GM23338 (cell line): Measurements from ENCODE around the gene TEX13B. TPM values are rescaled to one million over a fixed set of nuclear protein-coding genes. Genes with fewer than 3 reads are reported as not detected.

Source experiments
- ATAC-seq: fragments of 200-7000 bp; cut with Tn5 transposase; 3 replicates; pipeline ENCODE4 v1.9.1; 2020
- DNase-seq: peaks from one replicate; pipeline ENCODE4 v3.0.0-alpha.2; 2015; ENCODE audit warnings: low spot score
- H2AFZ ChIP-seq: fragments of 200-600 bp; sonication (generic); 2 replicates; pipeline ENCODE4 v1.8.0; 2016; ENCODE audit warnings: antibody characterized with exemption, mild to moderate bottlenecking, moderate library complexity
- H3F3A ChIP-seq: fragments of 200-600 bp; sonication (generic); replicated peaks from 2 replicates; pipeline ENCODE4 v1.8.0; 2017; ENCODE audit warnings: antibody characterized with exemption, mixed run types, low read depth
- H3K27ac ChIP-seq: fragments of 200-600 bp; sonication (generic); 2 replicates; pipeline ENCODE4 v1.6.1; 2016; ENCODE audit warnings: low read depth
- H3K27me3 ChIP-seq: fragments of 200-600 bp; sonication (generic); 2 replicates; pipeline ENCODE4 v1.8.0; 2016; ENCODE audit warnings: mild to moderate bottlenecking, mixed run types, moderate library complexity; ENCODE audit not compliant: insufficient read depth
- H3K36me3 ChIP-seq: fragments of 200-600 bp; sonication (generic); 2 replicates; pipeline ENCODE4 v1.8.0; 2016; ENCODE audit warnings: mild to moderate bottlenecking; ENCODE audit not compliant: insufficient read depth
- H3K4me1 ChIP-seq: fragments of 200-600 bp; sonication (generic); 2 replicates; pipeline ENCODE4 v1.8.0; 2016; ENCODE audit warnings: mild to moderate bottlenecking, moderate library complexity; ENCODE audit not compliant: insufficient read depth
- H3K4me2 ChIP-seq: fragments of 200-600 bp; sonication (generic); 2 replicates; pipeline ENCODE4 v1.7.1; 2017; ENCODE audit warnings: mixed run types
- H3K4me3 ChIP-seq: fragments of 200-600 bp; sonication (generic); 2 replicates; pipeline ENCODE4 v1.6.1; 2016; ENCODE audit warnings: mixed run types
- H3K79me2 ChIP-seq: fragments of 200-600 bp; sonication (generic); replicated peaks from 2 replicates; pipeline ENCODE4 v1.8.0; 2017; ENCODE audit warnings: mild to moderate bottlenecking; ENCODE audit not compliant: insufficient read depth
- H3K9me2 ChIP-seq: fragments of 200-600 bp; sonication (generic); 2 replicates; pipeline ENCODE4 v1.8.0; 2017; ENCODE audit not compliant: insufficient read depth
- H4K20me1 ChIP-seq: fragments of 200-600 bp; sonication (generic); replicated peaks from 2 replicates; pipeline ENCODE4 v1.8.0; 2017; ENCODE audit warnings: mild to moderate bottlenecking; ENCODE audit not compliant: insufficient read depth
- H3K27ac Mint-ChIP-seq: 2 replicates; pipeline ENCODE4 v1.8.0; 2020; ENCODE audit warnings: inconsistent platforms, mild to moderate bottlenecking, moderate library complexity, mixed read lengths
- H3K27me3 Mint-ChIP-seq: 3 replicates; pipeline ENCODE4 v1.8.0; 2022; ENCODE audit warnings: low read depth, mild to moderate bottlenecking, moderate library complexity, mixed read lengths, inconsistent platforms; ENCODE audit not compliant: insufficient read depth, poor library complexity
- H3K36me3 Mint-ChIP-seq: 3 replicates; pipeline ENCODE4 v1.8.0; 2021; ENCODE audit warnings: low read depth, mild to moderate bottlenecking, inconsistent platforms, moderate library complexity, mixed read lengths
- H3K4me1 Mint-ChIP-seq: 3 replicates; pipeline ENCODE4 v1.8.0; 2020; ENCODE audit warnings: mild to moderate bottlenecking, inconsistent platforms, mixed read lengths
- H3K4me3 Mint-ChIP-seq: 3 replicates; pipeline ENCODE4 v1.8.0; 2021; ENCODE audit warnings: moderate library complexity, mild to moderate bottlenecking, inconsistent platforms, mixed read lengths
- H3K9me3 Mint-ChIP-seq: 3 replicates; pipeline ENCODE4 v1.8.0; 2020; ENCODE audit warnings: moderate library complexity, mild to moderate bottlenecking, inconsistent platforms, mixed read lengths
- EZH2 ChIP-seq: fragments of 200-600 bp; sonication (generic); IDR thresholded peaks from one replicate; pipeline ENCODE4 v1.8.0; 2017; ENCODE audit warnings: antibody characterized with exemption, mild to moderate bottlenecking, low read depth; ENCODE audit not compliant: unreplicated experiment
- EZH2phosphoT487 ChIP-seq: fragments of 200-600 bp; sonication (generic); IDR thresholded peaks from one replicate; pipeline ENCODE4 v1.8.1; 2018; ENCODE audit warnings: antibody characterized with exemption; ENCODE audit not compliant: unreplicated experiment
- ZNF114 ChIP-seq: fragments of 250-450 bp; sonication (Bioruptor Pico); IDR thresholded peaks from 2 replicates; pipeline ENCODE4 v1.5.0; 2020; ENCODE audit warnings: mild to moderate bottlenecking, moderate library complexity
- ZNF331 ChIP-seq: fragments of 250-450 bp; sonication (Bioruptor Pico); IDR thresholded peaks from 2 replicates; pipeline ENCODE4 v1.5.0; 2020; ENCODE audit warnings: low read depth, mild to moderate bottlenecking, moderate library complexity
- ZNF462 ChIP-seq: fragments of 250-450 bp; sonication (Bioruptor Pico); IDR thresholded peaks from 2 replicates; pipeline ENCODE4 v1.5.0; 2020; ENCODE audit warnings: mild to moderate bottlenecking, moderate library complexity
- polyA plus RNA-seq: library from polyadenylated mRNA; unstranded; fragments of >200 nt; fragmentation: Nextera tagmentation; extraction: Ambion mirVana; gene quantifications from 2 replicates; pipeline ENCODE4 v1.2.1, GENCODE V29; 2016
- total RNA-seq: library from RNA; depleted of rRNA; stranded (reverse); fragments of >200 nt; shearing (Covaris generic); gene quantifications from 2 replicates; pipeline ENCODE4 v1.2.3, GENCODE V29; 2014

The TEX13B gene
- total and polyA plus RNA-seq, 2 experiments from 2014 or later = 0.16 TPM; not detected in 1

- no peak for TF ChIP-seq ZNF462 (CRISPR knock-in tag)
- TF ChIP-seq EZH2 = no peak
- TF ChIP-seq ZNF331 (CRISPR knock-in tag) = no peak
Measured at GRCh38 chrX:107935200-107935599, 47.0 kb downstream of the TEX13B start (continued).

- Mint-ChIP-seq H3K9me3 (peaks cover 3% of the 10 kb centered on the region; the same call in 1 of the 3 replicates), H3K27ac (no peak overlapping the region), H3K4me1 (peaks cover 8% of the 10 kb centered on the region; the same call in 2 of the 3 replicates)
Measured at GRCh38 chrX:107934262-107934661, 47.9 kb downstream of the TEX13B start.

More at GRCh38 chrX:107934262-107934661, 47.9 kb downstream of the TEX13B start:
- peaks cover 8% of the 10 kb centered on the region; the same call in 1 of the 2 replicates for H3K4me1 ChIP-seq
- H3K27ac ChIP-seq = no peak overlapping the region
- H3K4me3 Mint-ChIP-seq = no peak overlapping the region
- DNase-seq (no peak), ATAC-seq (no peak)
- H4K20me1 ChIP-seq = no peaks in the 10 kb centered on the region
- H3F3A ChIP-seq = no peaks in the 10 kb centered on the region
- H3K79me2 ChIP-seq = no peaks in the 10 kb centered on the region
- H2AFZ ChIP-seq = no peak overlapping the region
- peaks cover 6% of the 10 kb centered on the region for H3K27me3 Mint-ChIP-seq
- H3K36me3 ChIP-seq = peaks cover 6% of the 10 kb centered on the region; the same call in 1 of the 2 replicates
- H3K4me3 ChIP-seq = no peak overlapping the region
- H3K4me2 ChIP-seq = no peak overlapping the region
- no peaks in the 10 kb centered on the region for H3K36me3 Mint-ChIP-seq
- H3K9me2 ChIP-seq = no peaks in the 10 kb centered on the region
- no peaks in the 10 kb centered on the region for H3K27me3 ChIP-seq
- TF ChIP-seq ZNF331 (CRISPR knock-in tag) (no peak), EZH2phosphoT487 (no peak), ZNF462 (CRISPR knock-in tag) (no peak), ZNF114 (no peak)
